ENCODE measurements around the gene PCBP3. TPM values are rescaled to one million over a fixed set of nuclear protein-coding genes. Genes with fewer than 3 reads are reported as not detected.
"Not testable (repeated sequence)": the region's sequence is repeated elsewhere in the genome, so short reads cannot be mapped to it uniquely, and the experiment has no call there.

Gene PCBP3
- total RNA-seq, 1 donor from 2014 or later = not detected

- Mint-ChIP-seq H3K4me1 (peaks cover 25% of the 10 kb centered on the region), H3K27ac (no peak overlapping the region), H3K4me3 (no peak overlapping the region), H3K9me3 (no peaks in the 10 kb centered on the region), H3K36me3 (ENCODE audit: low read depth) (no peaks in the 10 kb centered on the region), H3K27me3 (peaks cover 4% of the 10 kb centered on the region)
- intact Hi-C loops (cut with micrococcal nuclease) = no loop called here
- CTCF ChIA-PET = no interaction called here
- POLR2A ChIA-PET = interaction anchor here (0.6 kb wide), 1 partner anchor 255 kb away, joined by 3 read pairs; no protein-coding TSS in a partner anchor
- DNase-seq (no peak), ATAC-seq (ENCODE audit: low read depth) (no peak)
- TF ChIP-seq CTCF (IDR thresholded peaks at IDR 0.05) = no peak
Observed at GRCh38 chr21:45882645-45883044, 239.1 kb downstream of the PCBP3 start.

DNA sequence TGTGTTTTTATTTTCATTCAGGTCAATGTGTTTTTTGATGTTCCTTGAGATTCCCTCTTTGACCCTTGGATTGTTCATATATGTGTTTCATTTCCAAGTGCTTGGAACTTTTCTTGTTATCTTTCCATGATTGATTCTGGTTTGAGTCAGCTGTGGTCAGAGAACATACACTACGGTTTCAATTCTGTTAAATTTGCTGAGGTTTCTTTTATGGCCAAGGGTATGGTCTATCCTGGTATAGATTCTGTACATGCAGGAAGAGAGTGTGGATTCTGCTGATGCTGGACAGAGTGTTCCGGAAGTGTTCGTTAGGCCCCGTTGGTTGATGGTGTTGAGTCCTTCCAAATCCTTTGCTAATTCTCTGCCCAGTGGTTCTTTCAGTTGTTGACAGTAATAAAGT, 239.6 kb downstream of the PCBP3 start:
- Mint-ChIP-seq H3K4me3 (no peak overlapping the region), H3K9me3 (no peaks in the 10 kb centered on the region), H3K27ac (no peak overlapping the region), H3K4me1 (peaks cover 25% of the 10 kb centered on the region), H3K36me3 (ENCODE audit: low read depth) (no peaks in the 10 kb centered on the region), H3K27me3 (peaks cover 4% of the 10 kb centered on the region)
- ATAC-seq (ENCODE audit: low read depth) (no peak), DNase-seq (no peak)
- intact Hi-C loops (cut with micrococcal nuclease) = no loop called here
- POLR2A ChIA-PET = no interaction called here
- TF ChIP-seq CTCF (IDR thresholded peaks at IDR 0.05) = no peak
- CTCF ChIA-PET = no interaction called here

GRCh38 chr21:45885597-45885929, 242.0 kb downstream of the PCBP3 start:
- peaks cover under 1% of the 10 kb centered on the region for H3K27me3 Mint-ChIP-seq
- H3K36me3 Mint-ChIP-seq (ENCODE audit: low read depth) = no peaks in the 10 kb centered on the region
- DNase-seq (no peak), ATAC-seq (ENCODE audit: low read depth) (no peak)
- no peak for TF ChIP-seq CTCF (IDR thresholded peaks at IDR 0.05)
- CTCF ChIA-PET = no interaction called here
- peaks cover 22% of the 10 kb centered on the region for H3K4me1 Mint-ChIP-seq
- peak overlapping the region; percentile 32 for H3K27ac Mint-ChIP-seq
- POLR2A ChIA-PET = no interaction called here
- intact Hi-C loops (cut with micrococcal nuclease) = no loop called here
- no peaks in the 10 kb centered on the region for H3K9me3 Mint-ChIP-seq
- H3K4me3 Mint-ChIP-seq = no peak overlapping the region

DNA sequence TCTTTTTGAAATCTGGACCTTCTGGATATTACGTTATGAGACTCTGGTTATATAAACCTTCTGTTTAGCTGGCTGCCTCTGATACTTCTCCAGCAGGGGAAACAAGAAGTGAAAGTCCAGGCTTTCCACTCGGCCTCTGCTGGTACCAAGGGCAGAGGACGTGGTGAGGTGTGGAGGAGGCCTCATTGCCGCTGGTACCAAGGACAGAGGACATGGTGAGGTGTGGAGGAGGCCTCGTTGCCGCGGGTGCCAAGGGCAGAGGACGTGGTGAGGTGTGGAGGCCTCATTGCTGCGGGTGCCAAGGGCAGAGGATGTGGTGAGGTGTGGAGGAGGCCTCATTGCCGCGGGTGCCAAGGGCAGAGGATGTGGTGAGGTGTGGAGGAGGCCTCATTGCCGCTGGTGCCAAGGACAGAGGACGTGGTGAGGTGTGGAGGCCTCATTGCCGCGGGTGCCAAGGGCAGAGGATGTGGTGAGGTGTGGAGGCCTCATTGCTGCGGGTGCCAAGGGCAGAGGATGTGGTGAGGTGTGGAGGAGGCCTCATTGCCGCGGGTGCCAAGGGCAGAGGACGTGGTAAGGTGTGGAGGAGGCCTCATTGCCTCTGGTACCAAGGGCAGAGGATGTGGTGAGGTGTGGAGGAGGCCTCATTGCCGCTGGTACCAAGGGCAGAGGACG, 242.5 kb downstream of the PCBP3 start:
- Mint-ChIP-seq H3K4me1 (peaks cover 21% of the 10 kb centered on the region), H3K27ac (peak overlapping the region; percentile 32)
- H3K9me3 Mint-ChIP-seq; CTCF ChIA-PET; H3K27me3 Mint-ChIP-seq; intact Hi-C loops (cut with micrococcal nuclease); DNase-seq; H3K36me3 Mint-ChIP-seq (ENCODE audit: low read depth); H3K4me3 Mint-ChIP-seq; POLR2A ChIA-PET: not testable (repeated sequence)
- ATAC-seq (ENCODE audit: low read depth) = peak; percentile 80

GRCh38 chr21:45886610-45887026, 243.1 kb downstream of the PCBP3 start:
- Mint-ChIP-seq H3K36me3 (ENCODE audit: low read depth) (no peaks in the 10 kb centered on the region), H3K27ac (no peak overlapping the region), H3K27me3 (no peaks in the 10 kb centered on the region), H3K4me3 (no peak overlapping the region), H3K4me1 (peaks cover 26% of the 10 kb centered on the region), H3K9me3 (no peaks in the 10 kb centered on the region)
- ATAC-seq (ENCODE audit: low read depth) = no peak
- intact Hi-C loops (cut with micrococcal nuclease) = no loop called here
- DNase-seq = no peak
- ChIA-PET POLR2A (no interaction called here), CTCF (no interaction called here)
- TF ChIP-seq CTCF (IDR thresholded peaks at IDR 0.05) = no peak

GRCh38 chr21:45887120-45887611, 243.6 kb downstream of the PCBP3 start:
- H3K4me1 Mint-ChIP-seq = peaks cover 31% of the 10 kb centered on the region
- no peak overlapping the region for H3K4me3 Mint-ChIP-seq
- CTCF ChIA-PET = no interaction called here
- POLR2A ChIA-PET = no interaction called here
- TF ChIP-seq CTCF (IDR thresholded peaks at IDR 0.05) = no peak
- ATAC-seq (ENCODE audit: low read depth) (no peak), DNase-seq (no peak)
- H3K27me3 Mint-ChIP-seq = no peaks in the 10 kb centered on the region
- H3K9me3 Mint-ChIP-seq = no peaks in the 10 kb centered on the region
- no peak overlapping the region for H3K27ac Mint-ChIP-seq
- intact Hi-C loops (cut with micrococcal nuclease) = no loop called here
- H3K36me3 Mint-ChIP-seq (ENCODE audit: low read depth) = no peaks in the 10 kb centered on the region
